Breast epithelium (tissue), 4 donors: ENCODE measurements around the gene IMMP2L. TPM values are rescaled to one million over a fixed set of nuclear protein-coding genes. Genes with fewer than 3 reads are reported as not detected.
A peak's percentile ranks its signal among the peaks of the same experiment; 100 is the strongest.

Source experiments
- DNase-seq, 2 donors: peaks; one replicate each; pipeline ENCODE4 v3.0.0-alpha.2; 2019; ENCODE audit warnings: low spot score in 2 of 2
- H3K27ac ChIP-seq, 2 donors: fragments of 200-600 bp; sonication (generic) in 1 of 2; one replicate each; pipeline ENCODE4 v1.5.1; 2016 to 2019; ENCODE audit warnings: mild to moderate bottlenecking in 1 of 2
- H3K27me3 ChIP-seq, 2 donors: fragments of 200-600 bp; sonication (generic) in 1 of 2; one replicate each; pipeline versions ENCODE4 v1.5.1 to v1.6.0; 2017 to 2019; ENCODE audit warnings: control low read depth in 1 of 2, mild to moderate bottlenecking in 1 of 2
- H3K36me3 ChIP-seq: fragments of 200-600 bp; one replicate; pipeline ENCODE4 v1.5.1; 2019
- H3K4me1 ChIP-seq, 2 donors: fragments of 200-600 bp; sonication (generic); one replicate each; pipeline ENCODE4 v1.5.1; 2016 to 2019; ENCODE audit warnings: control low read depth in 1 of 2
- H3K4me3 ChIP-seq, 3 donors: fragments of 200-600 bp; sonication (generic); 1 replicate in 2 of 3; 2 replicates in 1 of 3; pipeline ENCODE4 v1.5.1; 2016 to 2019; ENCODE audit warnings: mild to moderate bottlenecking in 3 of 3, moderate library complexity in 2 of 3
- H3K9me3 ChIP-seq, 2 donors: fragments of 200-600 bp; sonication (generic) in 1 of 2; one replicate each; pipeline ENCODE4 v1.5.1; 2016 to 2019; ENCODE audit warnings: control low read depth in 1 of 2
- POLR2A ChIP-seq: fragments of 450-650 bp; IDR thresholded peaks from one replicate; pipeline ENCODE4 v1.6.1; 2016; ENCODE audit warnings: antibody characterized with exemption, mild to moderate bottlenecking, moderate library complexity
- POLR2AphosphoS5 ChIP-seq, 3 donors: sonication (generic); formaldehyde crosslinking; IDR thresholded peaks; one replicate each; pipeline ENCODE4 v1.6.1; 2017; ENCODE audit warnings: antibody characterized with exemption in 3 of 3
- intact Hi-C: fragments of 100-400 bp; cut with DNase I; formaldehyde crosslinking; loops from one replicate; pipeline ENCODE4 v1.15.1; 2023; ENCODE audit warnings: low total_unique reads
- total RNA-seq, 3 donors: library from RNA; depleted of rRNA; stranded (reverse); fragments of >200 nt; gene quantifications; one replicate each; pipeline ENCODE4 v1.1.0, GENCODE V29; 2016
- TF ChIP-seq, protein P1 (sequence below), 3 donors: fragments of 450-650 bp; IDR thresholded peaks; one replicate each; pipeline ENCODE4 v1.5.1; 2016 to 2017; ENCODE audit warnings: antibody characterized with exemption in 3 of 3, mild to moderate bottlenecking in 3 of 3, moderate library complexity in 3 of 3

IMMP2L gene
- total RNA-seq, 3 donors from 2014 or later = 19.8 to 39.7 (median 30.8) TPM

DNA sequence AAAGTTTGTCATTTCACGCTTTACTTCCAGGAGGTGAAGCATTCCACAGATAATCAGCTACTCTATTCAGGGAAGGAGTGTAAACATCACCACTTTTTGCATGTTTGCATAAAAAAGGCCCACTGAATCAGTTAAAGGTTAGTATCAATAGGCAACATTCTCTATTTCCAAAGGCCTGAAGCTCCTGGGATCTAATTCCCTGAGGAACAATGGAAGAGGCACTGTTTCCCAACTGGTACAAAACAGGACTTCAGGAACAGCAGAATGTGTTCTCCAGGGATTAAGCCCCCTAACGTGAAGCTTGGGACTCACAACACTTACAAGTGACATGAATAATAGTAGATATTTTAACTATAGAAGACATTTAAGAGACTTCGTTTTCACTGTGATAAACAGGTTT lies 465.3 kb downstream of the IMMP2L start:
- H3K4me1 ChIP-seq = no peaks in the 10 kb centered on the region
- no peaks in the 10 kb centered on the region for H3K36me3 ChIP-seq
- no peaks in the 10 kb centered on the region for H3K27me3 ChIP-seq
- intact Hi-C loops = no loop called here
- no peak overlapping the region for H3K27ac ChIP-seq
- no peaks in the 10 kb centered on the region for H3K9me3 ChIP-seq
- no peak for DNase-seq
- H3K4me3 ChIP-seq = no peak overlapping the region
- TF ChIP-seq POLR2AphosphoS5 (IDR thresholded peaks at IDR 0.05) = no peak
- no peak for TF ChIP-seq POLR2A
- TF ChIP-seq, protein P1, sequence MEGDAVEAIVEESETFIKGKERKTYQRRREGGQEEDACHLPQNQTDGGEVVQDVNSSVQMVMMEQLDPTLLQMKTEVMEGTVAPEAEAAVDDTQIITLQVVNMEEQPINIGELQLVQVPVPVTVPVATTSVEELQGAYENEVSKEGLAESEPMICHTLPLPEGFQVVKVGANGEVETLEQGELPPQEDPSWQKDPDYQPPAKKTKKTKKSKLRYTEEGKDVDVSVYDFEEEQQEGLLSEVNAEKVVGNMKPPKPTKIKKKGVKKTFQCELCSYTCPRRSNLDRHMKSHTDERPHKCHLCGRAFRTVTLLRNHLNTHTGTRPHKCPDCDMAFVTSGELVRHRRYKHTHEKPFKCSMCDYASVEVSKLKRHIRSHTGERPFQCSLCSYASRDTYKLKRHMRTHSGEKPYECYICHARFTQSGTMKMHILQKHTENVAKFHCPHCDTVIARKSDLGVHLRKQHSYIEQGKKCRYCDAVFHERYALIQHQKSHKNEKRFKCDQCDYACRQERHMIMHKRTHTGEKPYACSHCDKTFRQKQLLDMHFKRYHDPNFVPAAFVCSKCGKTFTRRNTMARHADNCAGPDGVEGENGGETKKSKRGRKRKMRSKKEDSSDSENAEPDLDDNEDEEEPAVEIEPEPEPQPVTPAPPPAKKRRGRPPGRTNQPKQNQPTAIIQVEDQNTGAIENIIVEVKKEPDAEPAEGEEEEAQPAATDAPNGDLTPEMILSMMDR (IDR thresholded peaks at IDR 0.05) = no peak

DNA sequence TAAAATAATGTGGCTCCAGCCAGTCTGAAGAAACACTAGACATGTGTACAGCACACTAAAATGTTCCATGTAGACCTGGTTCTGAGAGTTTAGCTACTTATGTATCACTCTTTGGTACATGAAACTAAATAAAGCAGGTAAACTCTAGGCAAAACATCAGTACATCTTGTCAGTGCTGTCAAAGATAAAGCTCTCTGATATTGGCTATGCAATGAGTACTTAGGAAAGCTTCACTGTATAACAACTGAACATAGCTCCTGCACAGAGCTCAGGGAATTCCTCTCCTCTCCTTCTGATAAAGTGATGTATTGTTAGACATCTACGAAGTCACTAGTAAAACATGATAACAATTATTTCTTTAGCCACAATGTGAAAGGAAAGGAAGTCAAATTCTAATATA lies 467.9 kb downstream of the IMMP2L start:
- Histone ChIP-seq H3K27me3 (no peaks in the 10 kb centered on the region), H3K36me3 (no peaks in the 10 kb centered on the region), H3K4me1 (no peaks in the 10 kb centered on the region), H3K27ac (no peak overlapping the region), H3K4me3 (no peak overlapping the region), H3K9me3 (no peaks in the 10 kb centered on the region)
- intact Hi-C loops = loop anchor here (5.0 kb wide), 1 partner anchor 207 kb away; no protein-coding TSS in a partner anchor
- DNase-seq = no peak
- TF ChIP-seq POLR2A = no peak

DNA sequence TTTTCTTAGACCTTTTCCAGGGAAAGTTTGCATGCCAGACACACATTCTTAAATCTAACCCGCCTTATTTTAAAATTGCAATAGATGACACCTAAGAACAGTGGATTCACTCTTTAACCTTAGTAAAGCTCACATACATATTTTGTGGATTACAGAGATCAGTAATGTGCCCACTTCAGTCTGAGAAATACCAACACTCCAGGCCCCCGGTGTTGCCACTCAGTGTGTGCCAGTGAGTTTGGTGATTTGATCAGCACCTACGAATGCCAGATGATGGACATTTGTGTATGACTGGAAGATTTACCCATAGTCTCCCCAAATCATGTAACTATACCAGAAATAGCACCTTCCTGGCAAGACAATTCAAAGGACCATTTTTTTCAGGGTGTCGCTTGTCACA lies 468.8 kb downstream of the IMMP2L start:
- H3K36me3 ChIP-seq = no peaks in the 10 kb centered on the region
- no peak overlapping the region for H3K27ac ChIP-seq
- no peak for DNase-seq
- no peak for TF ChIP-seq POLR2AphosphoS5 (IDR thresholded peaks at IDR 0.05)
- TF ChIP-seq, protein P1 (IDR thresholded peaks at IDR 0.05) = no peak
- no peak for TF ChIP-seq POLR2A
- no peak overlapping the region for H3K4me3 ChIP-seq
- H3K27me3 ChIP-seq = no peaks in the 10 kb centered on the region
- no peaks in the 10 kb centered on the region for H3K4me1 ChIP-seq
- no peaks in the 10 kb centered on the region for H3K9me3 ChIP-seq
- intact Hi-C loops = loop anchor here (5.0 kb wide), 1 partner anchor 206 kb away; no protein-coding TSS in a partner anchor

DNA sequence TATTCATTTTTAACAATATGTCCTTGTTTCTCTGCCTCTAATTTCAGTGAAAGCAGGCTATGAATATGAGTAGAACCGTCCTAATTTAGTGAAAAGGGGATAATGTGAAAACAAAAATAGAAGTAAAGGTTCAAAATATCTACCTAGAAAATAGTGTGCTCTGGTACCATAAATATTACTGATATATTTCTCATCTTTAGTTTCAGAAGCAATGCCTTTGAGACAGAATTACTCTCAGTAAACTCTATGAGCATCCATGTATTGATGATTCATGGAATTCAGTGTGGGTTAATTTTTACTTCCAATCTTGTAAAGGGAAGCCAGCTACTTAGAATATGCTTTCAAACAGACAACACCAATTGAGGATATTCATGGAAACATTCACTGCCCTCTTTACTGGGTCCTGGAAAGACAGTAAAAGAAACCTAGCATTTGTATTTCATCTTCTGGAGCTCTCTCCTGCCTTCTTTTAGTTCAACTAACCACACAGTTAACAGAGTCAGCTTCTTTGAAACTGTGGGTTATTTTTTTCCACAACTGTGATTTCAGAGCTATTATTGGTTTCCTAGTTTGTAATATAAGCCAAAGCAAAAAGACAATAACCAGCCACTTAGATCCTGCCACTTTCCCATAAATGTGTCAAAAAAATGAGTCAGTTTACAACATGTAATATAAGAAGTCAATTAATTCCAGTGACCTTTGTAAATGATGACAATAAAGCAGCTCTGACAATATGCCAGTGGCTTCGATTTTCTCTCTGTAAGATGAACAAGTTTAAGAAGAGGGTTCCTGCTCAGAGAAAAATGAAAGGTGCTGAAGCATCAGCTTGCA lies 469.7 kb downstream of the IMMP2L start:
- no peak for DNase-seq
- Histone ChIP-seq H3K27ac (no peak overlapping the region), H3K4me3 (peak overlapping the region; percentile 27 to 43 (median 42)), H3K9me3 (no peaks in the 10 kb centered on the region), H3K27me3 (no peaks in the 10 kb centered on the region), H3K36me3 (no peaks in the 10 kb centered on the region), H3K4me1 (no peaks in the 10 kb centered on the region)
- TF ChIP-seq, protein P1 (IDR thresholded peaks at IDR 0.05) = no peak
- TF ChIP-seq POLR2A (no peak), POLR2AphosphoS5 (IDR thresholded peaks at IDR 0.05) (no peak)
- intact Hi-C loops = loop anchor here (5.0 kb wide), 1 partner anchor 205 kb away; no protein-coding TSS in a partner anchor

DNA sequence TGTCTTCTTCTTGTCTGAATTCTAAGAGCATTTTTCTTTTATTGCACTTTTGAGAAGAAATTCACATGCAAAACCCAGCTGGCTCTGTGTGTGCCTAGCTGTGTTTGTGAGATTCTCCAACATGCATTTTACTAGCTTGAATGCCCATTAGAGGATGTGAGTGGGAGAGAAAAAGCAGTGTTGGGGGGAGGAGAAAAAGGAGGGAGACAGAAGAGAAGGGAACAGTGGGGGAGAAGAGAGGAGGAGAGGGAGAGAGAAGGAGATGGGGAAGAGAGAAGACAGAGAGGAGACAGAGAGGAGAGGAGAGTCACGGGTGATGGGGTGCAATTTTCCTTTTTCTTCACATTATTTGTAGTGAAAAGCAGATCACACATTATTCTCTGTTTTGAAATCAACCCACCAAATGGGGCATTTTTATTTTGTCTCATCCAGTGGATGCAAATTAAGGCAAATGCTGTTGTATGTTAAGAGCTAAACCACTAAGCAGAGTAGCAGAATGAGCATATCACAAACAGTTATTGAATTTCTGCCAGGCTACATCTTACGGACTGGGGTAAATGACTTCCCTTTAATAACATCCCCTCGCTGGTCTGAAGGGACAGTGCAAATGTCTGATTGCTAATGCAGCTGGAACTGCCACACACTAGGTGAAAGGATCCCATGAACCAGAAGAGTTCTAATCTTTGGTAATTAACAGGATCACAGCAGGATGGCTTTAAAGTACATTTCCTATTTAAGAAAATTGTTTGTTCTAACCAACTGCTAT lies 470.5 kb downstream of the IMMP2L start:
- DNase-seq = no peak
- peak overlapping the region; percentile 27 to 43 (median 42) for H3K4me3 ChIP-seq
- no peak overlapping the region for H3K27ac ChIP-seq
- no peaks in the 10 kb centered on the region for H3K27me3 ChIP-seq
- intact Hi-C loops = loop anchor here (5.0 kb wide), 1 partner anchor 204 kb away; no protein-coding TSS in a partner anchor
- H3K4me1 ChIP-seq = no peaks in the 10 kb centered on the region
- no peaks in the 10 kb centered on the region for H3K9me3 ChIP-seq
- no peaks in the 10 kb centered on the region for H3K36me3 ChIP-seq
- no peak for TF ChIP-seq POLR2AphosphoS5 (IDR thresholded peaks at IDR 0.05)
- TF ChIP-seq, protein P1 (IDR thresholded peaks at IDR 0.05) = no peak
- no peak for TF ChIP-seq POLR2A
